Activated T-helper 2 cell treated with anti-CD3 and anti-CD28 coated beads, Interferon-gamma antibody, Interleukin-2, Interleukin-4, amounts not matched to agents 10 μg/mL and 5 μg/mL and 100 μg/mL, durations not matched to agents 14 hours and 24 hours and 36 hours (primary cell): ENCODE data around the gene SHC1. TPM values are rescaled to one million over a fixed set of nuclear protein-coding genes. Genes with fewer than 3 reads are reported as not detected.
"Not testable (repeated sequence)": the region's sequence is repeated elsewhere in the genome, so short reads cannot be mapped to it uniquely, and the experiment has no call there.

Source experiments
- DNase-seq: peaks from one replicate; pipeline ENCODE4 v3.0.0; 2021; ENCODE audit warnings: low spot score
- H3K27ac Mint-ChIP-seq: one replicate; pipeline ENCODE4 v1.8.0; 2021; ENCODE audit warnings: mixed read lengths
- H3K27me3 Mint-ChIP-seq: one replicate; pipeline ENCODE4 v1.8.0; 2021; ENCODE audit warnings: low read depth, mixed read lengths
- H3K36me3 Mint-ChIP-seq: one replicate; pipeline ENCODE4 v1.8.0; 2021; ENCODE audit warnings: low read depth, mixed read lengths
- H3K4me1 Mint-ChIP-seq: one replicate; pipeline ENCODE4 v1.8.0; 2021; ENCODE audit warnings: low read depth, mixed read lengths
- H3K4me3 Mint-ChIP-seq: one replicate; pipeline ENCODE4 v1.8.0; 2021; ENCODE audit warnings: low read depth, mild to moderate bottlenecking, moderate library complexity, mixed read lengths
- H3K9me3 Mint-ChIP-seq: one replicate; pipeline ENCODE4 v1.8.0; 2021; ENCODE audit warnings: mixed read lengths
- intact Hi-C: fragments of 100-400 bp; cut with micrococcal nuclease; formaldehyde crosslinking; loops from one replicate; pipeline ENCODE4 v1.15.1; 2023
- total RNA-seq: library from RNA; stranded (reverse); gene quantifications from 2 replicates; pipeline ENCODE4 v1.2.3, GENCODE V29; 2022

Gene SHC1
- total RNA-seq, 1 donor from 2014 or later: 55.4 TPM

GRCh38 chr1:154986736-154987135, 16.2 kb upstream of the SHC1 start:
- H3K4me3 Mint-ChIP-seq, H3K27ac Mint-ChIP-seq, H3K9me3 Mint-ChIP-seq, H3K4me1 Mint-ChIP-seq, DNase-seq, H3K27me3 Mint-ChIP-seq, intact Hi-C loops: not testable (repeated sequence)
- peaks cover 31% of the 10 kb centered on the region for H3K36me3 Mint-ChIP-seq

DNA sequence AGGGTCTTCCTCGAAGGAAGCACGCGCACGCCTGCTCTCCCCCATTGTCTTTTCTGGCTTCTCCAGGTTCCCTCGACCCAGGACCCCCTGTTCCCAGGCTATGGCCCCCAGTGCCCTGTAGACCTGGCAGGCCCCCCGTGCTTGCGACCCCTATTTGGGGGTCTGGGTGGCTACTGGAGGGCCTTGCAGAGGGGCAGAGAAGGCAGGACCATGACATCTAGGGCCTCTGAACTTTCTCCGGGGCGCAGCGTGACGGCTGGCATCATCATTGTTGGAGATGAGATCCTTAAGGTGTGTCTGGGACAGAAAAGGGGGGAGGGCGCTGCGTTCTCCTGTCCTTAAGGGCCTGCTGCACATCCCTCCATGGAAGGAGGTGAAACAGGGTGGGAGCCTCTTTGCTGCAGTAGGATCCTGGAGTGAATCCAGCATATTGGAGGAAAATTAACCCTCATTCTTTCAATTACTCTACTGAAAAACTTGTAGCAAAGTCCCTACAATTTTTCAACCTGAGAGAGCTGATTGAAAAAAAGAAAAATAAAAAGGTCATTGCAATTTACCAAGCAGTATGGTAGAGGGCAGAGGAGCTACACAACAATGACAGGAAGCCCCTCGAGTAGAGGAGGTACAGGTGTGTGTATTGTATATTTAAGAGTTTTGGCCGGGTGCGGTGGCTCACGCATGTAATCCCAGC, 13.4 kb upstream of the SHC1 start:
- DNase-seq: no peak
- H3K4me1 Mint-ChIP-seq: peaks cover 7% of the 10 kb centered on the region
- no peaks in the 10 kb centered on the region for H3K27me3 Mint-ChIP-seq
- H3K9me3 Mint-ChIP-seq: no peaks in the 10 kb centered on the region
- peaks cover 37% of the 10 kb centered on the region for H3K36me3 Mint-ChIP-seq
- no peak overlapping the region for H3K4me3 Mint-ChIP-seq
- intact Hi-C loops: loop anchor here (1.0 kb wide), 3 partner anchors 10 to 33 kb away; partner anchors contain the start of gene CKS1B
- H3K27ac Mint-ChIP-seq: no peak overlapping the region

GRCh38 chr1:154982897-154983648, 12.5 kb upstream of the SHC1 start, which contains the start of gene FLAD1:
Gene FLAD1, plus strand, starts transcription at chr1:154983344. Its CDS starts 351 bp downstream, at chr1:154983695.
- no peak within 1 kb of the TSS for H3K4me3 Mint-ChIP-seq
- peak; percentile 97 for DNase-seq
- H3K36me3 Mint-ChIP-seq: peaks cover 35% of the 10 kb centered on the region
- intact Hi-C loops: loop anchor here (1.0 kb wide), 3 partner anchors 9 to 34 kb away; partner anchors contain the start of gene CKS1B
- H3K4me1 Mint-ChIP-seq: peaks cover 6% of the 10 kb centered on the region
- H3K27me3 Mint-ChIP-seq: no peaks in the 10 kb centered on the region
- no peak within 1 kb of the TSS for H3K27ac Mint-ChIP-seq
- no peaks in the 10 kb centered on the region for H3K9me3 Mint-ChIP-seq

- Mint-ChIP-seq H3K4me1 (peaks cover 9% of the 10 kb centered on the region), H3K27ac (no peak overlapping the region), H3K4me3 (no peak overlapping the region), H3K27me3 (no peaks in the 10 kb centered on the region), H3K36me3 (peaks cover 39% of the 10 kb centered on the region), H3K9me3 (no peaks in the 10 kb centered on the region)
- DNase-seq: no peak
- intact Hi-C loops: no loop called here
Observed at GRCh38 chr1:154982341-154982740, 11.8 kb upstream of the SHC1 start.

DNA sequence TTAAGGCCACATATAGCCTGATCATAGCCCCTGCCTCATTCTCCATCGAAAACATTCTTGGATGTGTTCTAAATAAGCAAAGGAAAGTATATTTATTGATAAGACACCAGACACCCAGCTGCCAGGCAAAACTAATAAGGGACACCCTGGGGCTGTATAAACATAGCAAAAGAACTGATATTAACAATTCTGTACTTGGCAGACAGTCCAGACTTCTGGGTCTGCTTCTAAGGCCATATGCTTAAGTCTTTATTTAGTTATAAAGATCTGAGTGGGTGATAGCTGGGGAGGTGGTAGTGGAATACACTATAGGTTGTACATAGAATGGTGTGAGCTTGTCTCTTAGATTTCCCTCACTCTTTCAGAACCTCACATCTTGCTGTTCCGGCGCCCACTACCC, 7.8 kb upstream of the SHC1 start:
- intact Hi-C loops: no loop called here
- H3K4me3 Mint-ChIP-seq: no peak overlapping the region
- H3K36me3 Mint-ChIP-seq: peaks cover 32% of the 10 kb centered on the region
- DNase-seq: no peak
- peaks cover 14% of the 10 kb centered on the region for H3K4me1 Mint-ChIP-seq
- H3K27me3 Mint-ChIP-seq: no peaks in the 10 kb centered on the region
- H3K27ac Mint-ChIP-seq: no peak overlapping the region
- H3K9me3 Mint-ChIP-seq: no peaks in the 10 kb centered on the region

- Mint-ChIP-seq H3K4me1 (peaks cover 17% of the 10 kb centered on the region), H3K36me3 (peaks cover 34% of the 10 kb centered on the region), H3K27ac (peak overlapping the region; percentile 28)
- H3K4me3 Mint-ChIP-seq, DNase-seq, intact Hi-C loops, H3K27me3 Mint-ChIP-seq, H3K9me3 Mint-ChIP-seq: not testable (repeated sequence)
Observed at GRCh38 chr1:154977762-154978161, 7.2 kb upstream of the SHC1 start.

- DNase-seq: peak; percentile 58
- intact Hi-C loops: loop anchor here (1.0 to 2.0 kb wide), 3 partner anchors 24 to 219 kb away; no protein-coding TSS in a partner anchor
- no peaks in the 10 kb centered on the region for H3K9me3 Mint-ChIP-seq
- H3K27me3 Mint-ChIP-seq: no peaks in the 10 kb centered on the region
- no peak overlapping the region for H3K4me3 Mint-ChIP-seq
- no peak overlapping the region for H3K27ac Mint-ChIP-seq
- H3K4me1 Mint-ChIP-seq: peaks cover 31% of the 10 kb centered on the region
- peaks cover 36% of the 10 kb centered on the region for H3K36me3 Mint-ChIP-seq
Observed at GRCh38 chr1:154975409-154976059, 5.0 kb upstream of the SHC1 start.

- H3K4me3 Mint-ChIP-seq: no peak overlapping the region
- peaks cover 32% of the 10 kb centered on the region for H3K36me3 Mint-ChIP-seq
- no peaks in the 10 kb centered on the region for H3K9me3 Mint-ChIP-seq
- H3K27ac Mint-ChIP-seq: no peak overlapping the region
- H3K27me3 Mint-ChIP-seq: no peaks in the 10 kb centered on the region
- DNase-seq: peak; percentile 95
- intact Hi-C loops: loop anchor here (1.0 to 2.0 kb wide), 8 partner anchors 8 to 417 kb away; partner anchors contain the start of genes FLAD1, PYGO2 and UBE2Q1
- H3K4me1 Mint-ChIP-seq: peaks cover 31% of the 10 kb centered on the region
Observed at GRCh38 chr1:154974808-154975408, 4.4 kb upstream of the SHC1 start.

DNA sequence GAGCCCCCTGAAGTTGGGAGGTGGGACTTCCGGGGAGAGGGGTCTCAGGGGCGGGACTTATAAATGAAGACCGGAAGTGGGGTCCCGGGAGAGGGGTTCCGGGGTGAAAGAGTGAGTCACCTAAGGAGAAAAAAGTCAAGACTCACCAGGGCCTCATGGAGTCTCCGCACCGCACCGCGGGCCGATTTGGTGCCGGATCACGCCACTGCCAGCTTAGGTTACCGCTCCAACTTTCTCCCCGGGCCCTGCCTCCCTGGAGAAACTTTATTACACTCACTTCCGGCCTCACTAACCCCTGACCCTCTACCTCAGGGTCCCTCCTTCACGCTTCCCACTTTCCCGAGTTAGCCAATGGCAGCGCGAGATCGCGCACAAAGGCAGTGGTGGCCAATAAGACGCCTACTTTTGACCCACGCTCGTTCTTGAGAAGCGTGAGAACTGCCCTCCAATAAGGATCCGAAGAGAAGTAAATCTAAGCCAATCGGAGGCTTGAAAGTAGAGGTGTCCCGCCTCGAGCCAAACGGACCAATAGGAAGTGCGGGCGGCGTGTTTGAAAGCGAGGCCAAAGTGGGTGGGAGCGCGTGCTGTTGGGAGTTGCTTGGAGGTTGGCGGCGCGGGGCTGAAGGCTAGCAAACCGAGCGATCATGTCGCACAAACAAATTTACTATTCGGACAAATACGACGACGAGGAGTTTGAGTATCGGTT, 3.7 kb upstream of the SHC1 start, which contains the start of gene CKS1B:
CKS1B (plus strand) TSS at position 580 of the 706 bp plus-strand sequence; CDS start at position 645, 65 bp downstream.
- Mint-ChIP-seq H3K4me1 (peaks cover 32% of the 10 kb centered on the region), H3K4me3 (no peak within 1 kb of the TSS), H3K27me3 (no peaks in the 10 kb centered on the region), H3K9me3 (no peaks in the 10 kb centered on the region), H3K27ac (no peak within 1 kb of the TSS), H3K36me3 (peaks cover 33% of the 10 kb centered on the region)
- peak; percentile 97 for DNase-seq
- intact Hi-C loops: loop anchor here (1.0 to 2.0 kb wide), 7 partner anchors 9 to 416 kb away; partner anchors contain the start of genes FLAD1, PYGO2 and UBE2Q1

DNA sequence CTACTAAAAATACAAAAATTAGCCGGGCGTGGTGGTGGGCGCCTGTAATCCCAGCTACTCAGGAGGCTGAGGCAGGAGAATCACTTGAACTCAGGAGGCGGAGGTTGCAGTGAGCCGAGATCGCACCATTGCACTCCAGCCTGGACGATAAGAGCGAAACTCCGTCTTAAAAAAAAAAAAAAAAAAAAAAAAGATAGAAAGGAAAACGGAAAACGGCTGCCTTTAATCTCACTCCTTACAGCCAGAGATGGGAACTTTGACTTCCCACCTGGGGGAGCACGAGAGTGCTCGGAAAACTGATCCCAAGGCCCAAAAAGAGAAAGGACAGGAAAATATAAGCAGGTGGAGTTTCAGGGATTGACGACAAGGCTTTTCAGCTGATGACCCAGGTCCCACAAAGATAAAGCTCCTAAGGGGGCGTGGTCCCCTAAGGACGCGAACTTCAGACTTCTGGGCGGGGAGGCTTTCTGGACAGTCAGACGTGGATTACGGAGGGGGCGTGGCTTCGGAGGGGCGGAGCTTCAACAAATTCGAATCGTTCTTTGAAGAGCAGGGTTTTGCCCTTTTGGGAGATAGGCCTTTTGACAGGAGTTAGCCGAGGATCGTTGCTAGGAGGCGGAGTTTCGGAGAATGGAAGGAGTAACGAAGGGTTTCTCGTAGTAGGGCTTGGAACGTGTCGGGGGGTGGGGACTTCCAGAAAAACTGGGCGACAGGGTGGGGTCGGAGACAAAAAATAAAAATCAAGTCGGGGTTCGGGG, 3.0 kb upstream of the SHC1 start:
- Mint-ChIP-seq H3K4me3 (no peak overlapping the region), H3K9me3 (no peaks in the 10 kb centered on the region), H3K4me1 (peaks cover 36% of the 10 kb centered on the region), H3K27ac (no peak overlapping the region), H3K27me3 (no peaks in the 10 kb centered on the region), H3K36me3 (peaks cover 33% of the 10 kb centered on the region)
- DNase-seq: peak; percentile 92
- intact Hi-C loops: loop anchor here (1.0 to 2.0 kb wide), 7 partner anchors 10 to 415 kb away; partner anchors contain the start of genes FLAD1, PYGO2 and UBE2Q1

GRCh38 chr1:154972517-154973343, 2.2 kb upstream of the SHC1 start:
- intact Hi-C loops: no loop called here
- DNase-seq: no peak
- Mint-ChIP-seq H3K27me3 (no peaks in the 10 kb centered on the region), H3K4me3 (no peak overlapping the region), H3K36me3 (peaks cover 34% of the 10 kb centered on the region), H3K9me3 (no peaks in the 10 kb centered on the region), H3K4me1 (peaks cover 35% of the 10 kb centered on the region), H3K27ac (peak overlapping the region; percentile 75)
